ENCODE data around the gene ANKEF1. TPM values are rescaled to one million over a fixed set of nuclear protein-coding genes. Genes with fewer than 3 reads are reported as not detected.
"Not testable (repeated sequence)": the region's sequence is repeated elsewhere in the genome, so short reads cannot be mapped to it uniquely, and the experiment has no call there.

The ANKEF1 gene
- total RNA-seq, 4 donors from 2014 or later, result 0.47 to 1.3 (median 0.84) TPM

DNA sequence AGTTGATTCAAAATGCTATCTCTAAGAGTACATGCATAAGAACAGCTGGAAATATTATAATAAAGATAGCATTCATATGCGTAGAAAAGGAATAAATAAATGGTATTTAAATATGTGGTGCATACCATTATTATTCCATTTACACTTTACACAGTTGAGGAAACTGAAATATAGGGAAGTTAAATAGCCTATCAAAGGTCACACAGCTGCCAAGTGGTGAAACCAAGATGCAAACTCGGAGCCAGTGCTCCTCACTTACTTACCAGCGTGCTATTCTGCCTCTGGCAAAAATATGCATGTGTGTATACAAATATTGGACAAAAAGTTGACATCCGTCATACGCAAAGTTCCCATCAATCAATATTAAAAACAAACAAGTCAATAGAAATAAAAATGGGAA, 22.3 kb upstream of the ANKEF1 start:
- Histone ChIP-seq H3K27me3 (no peaks in the 10 kb centered on the region), H3K4me3 (no peak overlapping the region), H3K36me3 (no peaks in the 10 kb centered on the region), H3K4me1 (no peaks in the 10 kb centered on the region), H3K27ac (no peak overlapping the region), H3K9me3 (no peaks in the 10 kb centered on the region)
- WGBS, 2 donors (ENCODE audit: low coverage in 1 of 2), result 48 to 60% methylated on average over 5 of the region's 5 CpGs
- TF ChIP-seq POLR2A (IDR thresholded peaks at IDR 0.05) (no peak), EP300 (IDR thresholded peaks at IDR 0.05) (no peak), POLR2AphosphoS5 (IDR thresholded peaks at IDR 0.05) (no peak)
- TF ChIP-seq, protein P1, sequence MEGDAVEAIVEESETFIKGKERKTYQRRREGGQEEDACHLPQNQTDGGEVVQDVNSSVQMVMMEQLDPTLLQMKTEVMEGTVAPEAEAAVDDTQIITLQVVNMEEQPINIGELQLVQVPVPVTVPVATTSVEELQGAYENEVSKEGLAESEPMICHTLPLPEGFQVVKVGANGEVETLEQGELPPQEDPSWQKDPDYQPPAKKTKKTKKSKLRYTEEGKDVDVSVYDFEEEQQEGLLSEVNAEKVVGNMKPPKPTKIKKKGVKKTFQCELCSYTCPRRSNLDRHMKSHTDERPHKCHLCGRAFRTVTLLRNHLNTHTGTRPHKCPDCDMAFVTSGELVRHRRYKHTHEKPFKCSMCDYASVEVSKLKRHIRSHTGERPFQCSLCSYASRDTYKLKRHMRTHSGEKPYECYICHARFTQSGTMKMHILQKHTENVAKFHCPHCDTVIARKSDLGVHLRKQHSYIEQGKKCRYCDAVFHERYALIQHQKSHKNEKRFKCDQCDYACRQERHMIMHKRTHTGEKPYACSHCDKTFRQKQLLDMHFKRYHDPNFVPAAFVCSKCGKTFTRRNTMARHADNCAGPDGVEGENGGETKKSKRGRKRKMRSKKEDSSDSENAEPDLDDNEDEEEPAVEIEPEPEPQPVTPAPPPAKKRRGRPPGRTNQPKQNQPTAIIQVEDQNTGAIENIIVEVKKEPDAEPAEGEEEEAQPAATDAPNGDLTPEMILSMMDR (IDR thresholded peaks at IDR 0.05), result no peak
- ATAC-seq, result no peak

DNA sequence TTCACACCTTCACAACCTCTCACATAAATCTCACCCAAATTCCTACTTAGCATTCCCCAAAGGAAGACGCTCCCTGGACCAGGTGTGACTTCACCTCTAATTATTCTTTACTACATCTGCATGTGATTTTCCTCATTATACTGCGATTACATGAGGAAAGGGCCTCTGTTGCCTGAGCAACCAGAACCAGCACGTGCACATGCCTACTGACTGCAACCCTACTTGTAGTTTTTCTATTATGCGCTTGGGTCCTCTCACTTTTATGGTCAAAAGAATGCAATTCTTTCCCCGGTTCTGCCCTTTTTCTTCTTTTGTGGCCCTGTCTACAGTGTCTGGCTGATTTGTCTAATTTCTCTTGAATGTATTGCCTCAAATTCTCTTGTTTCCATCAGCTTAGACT, 20.4 kb upstream of the ANKEF1 start:
- no peaks in the 10 kb centered on the region for H3K4me1 ChIP-seq
- no peak overlapping the region for H3K27ac ChIP-seq
- WGBS, 2 donors (ENCODE audit: low coverage in 1 of 2), result 55 to 61% methylated on average over 5 of the region's 5 CpGs
- H3K36me3 ChIP-seq, result no peaks in the 10 kb centered on the region
- ATAC-seq, result no peak
- no peaks in the 10 kb centered on the region for H3K27me3 ChIP-seq
- TF ChIP-seq, protein P1 (IDR thresholded peaks at IDR 0.05), result no peak
- TF ChIP-seq POLR2AphosphoS5 (IDR thresholded peaks at IDR 0.05) (no peak), EP300 (IDR thresholded peaks at IDR 0.05) (no peak), POLR2A (IDR thresholded peaks at IDR 0.05) (no peak)
- H3K9me3 ChIP-seq, result no peaks in the 10 kb centered on the region
- H3K4me3 ChIP-seq, result no peak overlapping the region

DNA sequence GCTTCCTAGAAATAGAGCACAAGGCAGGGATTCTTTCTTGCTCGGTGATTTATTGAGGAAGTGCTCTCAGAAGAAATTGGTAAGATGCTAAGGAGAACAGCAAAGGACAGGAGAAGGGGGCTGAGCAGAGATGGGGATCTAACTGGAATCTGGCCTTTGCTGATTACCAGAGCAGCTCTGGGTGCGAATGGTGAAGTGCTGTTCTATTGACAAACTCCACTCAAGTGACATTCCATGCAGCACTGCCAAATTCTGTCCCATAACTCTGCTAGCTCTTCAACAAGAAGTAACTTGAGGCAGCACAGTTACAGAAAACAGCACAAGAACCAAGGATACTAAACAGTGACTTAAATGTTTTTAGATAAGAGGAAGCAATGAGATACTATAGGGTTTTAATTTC, 13.8 kb upstream of the ANKEF1 start:
- H3K27ac ChIP-seq, result no peak overlapping the region
- H3K27me3 ChIP-seq, result no peaks in the 10 kb centered on the region
- no peak overlapping the region for H3K4me3 ChIP-seq
- WGBS, 2 donors (ENCODE audit: low coverage in 1 of 2), result 63 to 70% methylated on average over 2 of the region's 2 CpGs
- no peaks in the 10 kb centered on the region for H3K4me1 ChIP-seq
- H3K36me3 ChIP-seq, result no peaks in the 10 kb centered on the region
- ATAC-seq, result no peak
- TF ChIP-seq EP300 (IDR thresholded peaks at IDR 0.05), result no peak
- no peak for TF ChIP-seq POLR2AphosphoS5 (IDR thresholded peaks at IDR 0.05)
- TF ChIP-seq POLR2A (IDR thresholded peaks at IDR 0.05), result no peak
- TF ChIP-seq, protein P1 (IDR thresholded peaks at IDR 0.05), result no peak
- H3K9me3 ChIP-seq, result no peaks in the 10 kb centered on the region

DNA sequence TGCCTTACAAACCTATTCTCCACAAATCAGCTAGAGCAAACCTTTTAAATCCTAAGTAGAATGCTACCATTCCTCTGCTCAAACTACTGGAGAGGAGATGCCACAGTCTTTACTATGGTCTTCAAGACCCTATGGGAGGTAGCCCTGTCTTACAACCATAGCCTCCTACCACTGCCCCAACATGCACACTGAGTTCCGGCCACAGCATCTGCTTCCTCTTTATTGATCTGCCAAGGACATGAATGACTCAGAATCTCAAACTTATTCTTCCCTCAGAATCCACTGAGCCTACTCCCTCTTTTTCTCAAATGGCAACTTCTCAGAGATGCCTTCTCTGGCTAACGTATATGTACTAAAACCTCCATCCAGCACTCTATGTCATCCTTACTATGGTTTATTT, 12.2 kb upstream of the ANKEF1 start:
- no peaks in the 10 kb centered on the region for H3K36me3 ChIP-seq
- TF ChIP-seq, protein P1 (IDR thresholded peaks at IDR 0.05), result no peak
- TF ChIP-seq POLR2A (IDR thresholded peaks at IDR 0.05) (no peak), EP300 (IDR thresholded peaks at IDR 0.05) (no peak), POLR2AphosphoS5 (IDR thresholded peaks at IDR 0.05) (no peak)
- WGBS, 2 donors (ENCODE audit: low coverage in 1 of 2), result 79 to 84% methylated on average over 2 of the region's 2 CpGs
- no peak overlapping the region for H3K27ac ChIP-seq
- H3K9me3 ChIP-seq, result no peaks in the 10 kb centered on the region
- H3K4me1 ChIP-seq, result no peaks in the 10 kb centered on the region
- ATAC-seq, result no peak
- H3K4me3 ChIP-seq, result no peak overlapping the region
- H3K27me3 ChIP-seq, result no peaks in the 10 kb centered on the region

DNA sequence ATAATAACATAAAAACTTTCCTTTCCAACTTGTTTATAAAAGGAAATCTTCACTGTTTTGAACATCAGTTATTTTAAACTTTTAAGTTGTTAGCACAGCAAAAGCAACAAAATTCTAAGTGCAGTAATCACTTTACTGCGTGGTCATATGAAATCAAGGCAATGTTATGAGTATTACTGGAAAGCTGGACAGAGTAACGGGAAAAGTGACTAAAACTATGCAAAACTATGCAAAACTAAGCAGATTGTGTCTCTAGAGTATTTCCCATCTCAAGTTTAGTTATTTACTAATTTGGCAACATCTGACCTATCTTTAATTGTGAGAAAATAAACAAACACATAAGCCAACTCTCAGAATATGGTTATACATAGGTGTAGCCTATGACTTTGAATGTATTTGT, 10.9 kb upstream of the ANKEF1 start:
- Histone ChIP-seq H3K27ac (no peak overlapping the region), H3K27me3 (no peaks in the 10 kb centered on the region), H3K4me3 (no peak overlapping the region), H3K4me1 (no peaks in the 10 kb centered on the region), H3K9me3 (no peaks in the 10 kb centered on the region), H3K36me3 (no peaks in the 10 kb centered on the region)
- WGBS, 2 donors (ENCODE audit: low coverage in 1 of 2), result 47 to 83% methylated on average over 2 of the region's 2 CpGs
- no peak for ATAC-seq
- TF ChIP-seq, protein P1 (IDR thresholded peaks at IDR 0.05), result no peak
- TF ChIP-seq POLR2A (IDR thresholded peaks at IDR 0.05) (no peak), POLR2AphosphoS5 (IDR thresholded peaks at IDR 0.05) (no peak), EP300 (IDR thresholded peaks at IDR 0.05) (no peak)

DNA sequence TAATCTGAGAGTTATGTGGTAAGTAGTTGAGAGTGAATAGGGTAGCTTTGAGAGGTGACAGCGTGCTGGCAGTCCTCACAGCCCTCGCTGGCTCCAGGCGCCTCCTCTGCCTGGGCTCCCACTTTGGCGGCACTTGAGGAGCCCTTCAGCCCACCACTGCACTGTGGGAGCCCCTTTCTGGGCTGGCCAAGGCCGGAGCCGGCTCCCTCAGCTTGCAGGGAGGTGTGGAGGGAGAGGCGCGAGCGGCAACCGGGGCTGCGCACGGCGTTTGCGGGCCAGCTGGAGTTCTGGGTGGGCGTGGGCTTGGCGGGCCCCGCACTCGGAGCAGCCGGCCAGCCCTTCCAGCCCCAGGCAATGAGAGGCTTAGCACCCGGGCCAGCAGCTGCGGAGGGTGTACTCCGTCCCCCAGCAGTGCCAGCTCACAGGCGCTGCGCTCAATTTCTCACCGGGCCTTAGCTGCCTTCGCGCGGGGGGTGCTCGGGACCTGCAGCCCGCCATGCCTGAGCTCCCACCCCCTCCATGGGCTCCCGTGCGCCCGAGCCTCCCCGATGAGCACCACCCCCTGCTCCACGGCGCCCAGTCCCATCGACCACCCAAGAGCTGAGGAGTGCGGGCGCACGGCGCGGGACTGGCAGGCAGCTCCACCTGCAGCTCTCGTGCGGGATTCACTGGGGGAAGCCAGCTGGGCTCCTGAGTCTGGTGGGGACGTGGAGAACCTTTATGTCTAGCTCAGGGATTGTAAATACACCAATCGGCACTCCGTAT, 3.2 kb upstream of the ANKEF1 start:
- WGBS, 2 donors (ENCODE audit: low coverage in 1 of 2), result 89 to 100% methylated on average over 2 to 7 of the region's 47 CpGs

DNA sequence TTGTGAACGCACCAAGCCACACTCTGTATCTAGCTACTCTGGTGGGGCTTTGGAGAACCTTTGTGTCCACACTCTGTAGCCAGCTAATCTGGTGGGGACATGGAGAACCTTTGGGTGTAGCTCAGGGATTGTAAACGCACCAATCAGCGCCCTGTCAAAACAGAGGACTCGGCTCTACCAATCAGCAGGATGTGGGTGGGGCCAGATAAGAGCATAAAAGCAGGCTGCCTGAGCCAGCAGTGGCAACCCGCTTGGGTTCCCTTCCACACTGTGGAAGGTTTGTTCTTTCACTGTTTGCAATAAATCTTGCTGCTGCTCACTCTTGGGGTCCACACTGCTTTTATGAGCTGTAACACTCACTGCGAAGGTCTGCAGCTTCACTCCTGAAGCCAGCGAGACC, 2.5 kb upstream of the ANKEF1 start:
- H3K36me3 ChIP-seq, H3K9me3 ChIP-seq, H3K4me3 ChIP-seq, H3K27ac ChIP-seq, ATAC-seq, H3K27me3 ChIP-seq: not testable (repeated sequence)
- peaks cover 0 to 16% (median 3%) of the 10 kb centered on the region in 3 donors for H3K4me1 ChIP-seq
- 80 to 100% methylated on average over 1 of the region's 7 CpGs for WGBS, 2 donors (ENCODE audit: low coverage in 1 of 2)

More for the DNA sequence above, 3.2 kb upstream of the ANKEF1 start:
- H3K4me3 ChIP-seq, H3K36me3 ChIP-seq, H3K9me3 ChIP-seq, H3K27me3 ChIP-seq, ATAC-seq: not testable (repeated sequence)
- Histone ChIP-seq H3K4me1 (peaks cover 0 to 16% (median 3%) of the 10 kb centered on the region in 3 donors), H3K27ac (peak overlapping the region in 1 of 4 donors; percentile 0)

All from gastroesophageal sphincter (tissue), 4 donors.